GM23338 (cell line): ENCODE measurements around the gene FABP1. TPM values are rescaled to one million over a fixed set of nuclear protein-coding genes. Genes with fewer than 3 reads are reported as not detected.

Experiments used
- ATAC-seq: fragments of 200-7000 bp; cut with Tn5 transposase; 3 replicates; pipeline ENCODE4 v1.9.1; 2020
- DNase-seq: peaks from one replicate; pipeline ENCODE4 v3.0.0-alpha.2; 2015; ENCODE audit warnings: low spot score
- H2AFZ ChIP-seq: fragments of 200-600 bp; sonication (generic); 2 replicates; pipeline ENCODE4 v1.8.0; 2016; ENCODE audit warnings: antibody characterized with exemption, mild to moderate bottlenecking, moderate library complexity
- H3F3A ChIP-seq: fragments of 200-600 bp; sonication (generic); replicated peaks from 2 replicates; pipeline ENCODE4 v1.8.0; 2017; ENCODE audit warnings: antibody characterized with exemption, mixed run types, low read depth
- H3K27ac ChIP-seq: fragments of 200-600 bp; sonication (generic); 2 replicates; pipeline ENCODE4 v1.6.1; 2016; ENCODE audit warnings: low read depth
- H3K27me3 ChIP-seq: fragments of 200-600 bp; sonication (generic); 2 replicates; pipeline ENCODE4 v1.8.0; 2016; ENCODE audit warnings: mild to moderate bottlenecking, mixed run types, moderate library complexity; ENCODE audit not compliant: insufficient read depth
- H3K36me3 ChIP-seq: fragments of 200-600 bp; sonication (generic); 2 replicates; pipeline ENCODE4 v1.8.0; 2016; ENCODE audit warnings: mild to moderate bottlenecking; ENCODE audit not compliant: insufficient read depth
- H3K4me1 ChIP-seq: fragments of 200-600 bp; sonication (generic); 2 replicates; pipeline ENCODE4 v1.8.0; 2016; ENCODE audit warnings: mild to moderate bottlenecking, moderate library complexity; ENCODE audit not compliant: insufficient read depth
- H3K4me2 ChIP-seq: fragments of 200-600 bp; sonication (generic); 2 replicates; pipeline ENCODE4 v1.7.1; 2017; ENCODE audit warnings: mixed run types
- H3K4me3 ChIP-seq: fragments of 200-600 bp; sonication (generic); 2 replicates; pipeline ENCODE4 v1.6.1; 2016; ENCODE audit warnings: mixed run types
- H3K79me2 ChIP-seq: fragments of 200-600 bp; sonication (generic); replicated peaks from 2 replicates; pipeline ENCODE4 v1.8.0; 2017; ENCODE audit warnings: mild to moderate bottlenecking; ENCODE audit not compliant: insufficient read depth
- H3K9me2 ChIP-seq: fragments of 200-600 bp; sonication (generic); 2 replicates; pipeline ENCODE4 v1.8.0; 2017; ENCODE audit not compliant: insufficient read depth
- H4K20me1 ChIP-seq: fragments of 200-600 bp; sonication (generic); replicated peaks from 2 replicates; pipeline ENCODE4 v1.8.0; 2017; ENCODE audit warnings: mild to moderate bottlenecking; ENCODE audit not compliant: insufficient read depth
- H3K27ac Mint-ChIP-seq: 2 replicates; pipeline ENCODE4 v1.8.0; 2020; ENCODE audit warnings: inconsistent platforms, mild to moderate bottlenecking, moderate library complexity, mixed read lengths
- H3K27me3 Mint-ChIP-seq: 3 replicates; pipeline ENCODE4 v1.8.0; 2022; ENCODE audit warnings: low read depth, mild to moderate bottlenecking, moderate library complexity, mixed read lengths, inconsistent platforms; ENCODE audit not compliant: insufficient read depth, poor library complexity
- H3K36me3 Mint-ChIP-seq: 3 replicates; pipeline ENCODE4 v1.8.0; 2021; ENCODE audit warnings: low read depth, mild to moderate bottlenecking, inconsistent platforms, moderate library complexity, mixed read lengths
- H3K4me1 Mint-ChIP-seq: 3 replicates; pipeline ENCODE4 v1.8.0; 2020; ENCODE audit warnings: mild to moderate bottlenecking, inconsistent platforms, mixed read lengths
- H3K4me3 Mint-ChIP-seq: 3 replicates; pipeline ENCODE4 v1.8.0; 2021; ENCODE audit warnings: moderate library complexity, mild to moderate bottlenecking, inconsistent platforms, mixed read lengths
- H3K9me3 Mint-ChIP-seq: 3 replicates; pipeline ENCODE4 v1.8.0; 2020; ENCODE audit warnings: moderate library complexity, mild to moderate bottlenecking, inconsistent platforms, mixed read lengths
- CREB1 ChIP-seq: fragments of 250-450 bp; sonication (Bioruptor Pico); IDR thresholded peaks from 2 replicates; pipeline ENCODE4 v1.5.0; 2020; ENCODE audit warnings: low read depth, mild to moderate bottlenecking, moderate library complexity
- CTCF ChIP-seq, 2 experiments: fragments of 200-600 bp in 1 of 2; sonication (generic) in 1 of 2; conservative IDR thresholded peaks; 2 replicates each; pipeline versions ENCODE4 v1.5.1 to v1.6.1; 2016 to 2017; ENCODE audit warnings: antibody characterized with exemption in 2 of 2, low read depth in 2 of 2, mild to moderate bottlenecking in 2 of 2, moderate library complexity in 1 of 2
- ETS1 ChIP-seq: IDR thresholded peaks from 2 replicates; pipeline ENCODE4 v1.6.1; 2016; ENCODE audit warnings: antibody characterized with exemption
- EZH2 ChIP-seq: fragments of 200-600 bp; sonication (generic); IDR thresholded peaks from one replicate; pipeline ENCODE4 v1.8.0; 2017; ENCODE audit warnings: antibody characterized with exemption, mild to moderate bottlenecking, low read depth; ENCODE audit not compliant: unreplicated experiment
- EZH2phosphoT487 ChIP-seq: fragments of 200-600 bp; sonication (generic); IDR thresholded peaks from one replicate; pipeline ENCODE4 v1.8.1; 2018; ENCODE audit warnings: antibody characterized with exemption; ENCODE audit not compliant: unreplicated experiment
- JUNB ChIP-seq: IDR thresholded peaks from one replicate; pipeline ENCODE4 v1.6.1; 2016; ENCODE audit warnings: antibody characterized with exemption; ENCODE audit not compliant: unreplicated experiment
- NANOG ChIP-seq: IDR thresholded peaks from 2 replicates; pipeline ENCODE4 v1.6.1; 2016; ENCODE audit warnings: antibody characterized with exemption, borderline replicate concordance
- POLR2AphosphoS5 ChIP-seq: IDR thresholded peaks from 2 replicates; pipeline ENCODE4 v1.6.1; 2016; ENCODE audit warnings: antibody characterized with exemption, low read depth
- REST ChIP-seq: IDR thresholded peaks from one replicate; pipeline ENCODE4 v1.6.1; 2018; ENCODE audit warnings: antibody characterized with exemption; ENCODE audit not compliant: unreplicated experiment
- STAT1 ChIP-seq: IDR thresholded peaks from one replicate; pipeline ENCODE4 v1.6.1; 2016; ENCODE audit warnings: antibody characterized with exemption; ENCODE audit not compliant: unreplicated experiment
- ZNF114 ChIP-seq: fragments of 250-450 bp; sonication (Bioruptor Pico); IDR thresholded peaks from 2 replicates; pipeline ENCODE4 v1.5.0; 2020; ENCODE audit warnings: mild to moderate bottlenecking, moderate library complexity
- ZNF331 ChIP-seq: fragments of 250-450 bp; sonication (Bioruptor Pico); IDR thresholded peaks from 2 replicates; pipeline ENCODE4 v1.5.0; 2020; ENCODE audit warnings: low read depth, mild to moderate bottlenecking, moderate library complexity
- polyA plus RNA-seq: library from polyadenylated mRNA; unstranded; fragments of >200 nt; fragmentation: Nextera tagmentation; extraction: Ambion mirVana; gene quantifications from 2 replicates; pipeline ENCODE4 v1.2.1, GENCODE V29; 2016
- total RNA-seq: library from RNA; depleted of rRNA; stranded (reverse); fragments of >200 nt; shearing (Covaris generic); gene quantifications from 2 replicates; pipeline ENCODE4 v1.2.3, GENCODE V29; 2014
- TF ChIP-seq, protein P1 (sequence below): fragments of 250-450 bp; sonication (Bioruptor Pico); IDR thresholded peaks from 2 replicates; pipeline ENCODE4 v1.5.0; 2020; ENCODE audit warnings: mild to moderate bottlenecking, moderate library complexity

The FABP1 gene
- total and polyA plus RNA-seq, 2 experiments from 2014 or later: not detected

DNA sequence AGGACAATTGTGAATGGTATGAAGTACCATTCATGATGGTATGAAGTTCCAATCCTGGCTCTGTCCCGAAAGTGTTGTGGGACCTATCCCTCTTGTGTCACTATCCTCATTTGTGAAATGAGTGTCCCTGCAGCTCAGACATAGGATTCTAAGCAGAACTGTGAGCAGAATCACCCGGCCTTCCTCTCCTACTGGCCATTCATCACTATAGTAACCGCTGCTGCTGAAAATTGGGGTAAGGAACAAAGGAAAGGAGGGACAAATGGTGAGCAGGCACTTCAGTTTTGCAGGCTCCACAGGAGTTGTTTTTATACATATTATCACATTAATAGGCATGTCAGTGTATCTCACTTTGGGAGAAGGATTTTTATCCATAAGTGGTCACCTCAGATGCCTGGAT lies 32.8 kb downstream of the FABP1 start:
- Histone ChIP-seq H3K4me2 (no peak overlapping the region), H3K27me3 (no peaks in the 10 kb centered on the region), H3K36me3 (no peaks in the 10 kb centered on the region), H3K9me2 (no peaks in the 10 kb centered on the region), H3F3A (no peaks in the 10 kb centered on the region), H3K4me1 (peaks cover under 1% of the 10 kb centered on the region), H4K20me1 (no peaks in the 10 kb centered on the region), H3K4me3 (no peak overlapping the region), H3K79me2 (no peaks in the 10 kb centered on the region), H3K27ac (no peak overlapping the region), H2AFZ (no peak overlapping the region)
- peaks cover 24% of the 10 kb centered on the region for H3K4me1 Mint-ChIP-seq
- DNase-seq (no peak), ATAC-seq (no peak)
- no peak overlapping the region for H3K4me3 Mint-ChIP-seq
- TF ChIP-seq JUNB: no peak
- TF ChIP-seq NANOG: no peak
- TF ChIP-seq EZH2: no peak
- no peak for TF ChIP-seq ETS1
- TF ChIP-seq ZNF331 (CRISPR knock-in tag): no peak
- TF ChIP-seq CTCF (conservative IDR thresholded peaks at IDR 0.05; ENCODE audit: low read depth in 2 of 2): no peak
- no peak for TF ChIP-seq CREB1 (CRISPR knock-in tag)
- no peak for TF ChIP-seq EZH2phosphoT487
- no peak for TF ChIP-seq POLR2AphosphoS5
- TF ChIP-seq ZNF114 (CRISPR knock-in tag): no peak
- TF ChIP-seq, protein P1, sequence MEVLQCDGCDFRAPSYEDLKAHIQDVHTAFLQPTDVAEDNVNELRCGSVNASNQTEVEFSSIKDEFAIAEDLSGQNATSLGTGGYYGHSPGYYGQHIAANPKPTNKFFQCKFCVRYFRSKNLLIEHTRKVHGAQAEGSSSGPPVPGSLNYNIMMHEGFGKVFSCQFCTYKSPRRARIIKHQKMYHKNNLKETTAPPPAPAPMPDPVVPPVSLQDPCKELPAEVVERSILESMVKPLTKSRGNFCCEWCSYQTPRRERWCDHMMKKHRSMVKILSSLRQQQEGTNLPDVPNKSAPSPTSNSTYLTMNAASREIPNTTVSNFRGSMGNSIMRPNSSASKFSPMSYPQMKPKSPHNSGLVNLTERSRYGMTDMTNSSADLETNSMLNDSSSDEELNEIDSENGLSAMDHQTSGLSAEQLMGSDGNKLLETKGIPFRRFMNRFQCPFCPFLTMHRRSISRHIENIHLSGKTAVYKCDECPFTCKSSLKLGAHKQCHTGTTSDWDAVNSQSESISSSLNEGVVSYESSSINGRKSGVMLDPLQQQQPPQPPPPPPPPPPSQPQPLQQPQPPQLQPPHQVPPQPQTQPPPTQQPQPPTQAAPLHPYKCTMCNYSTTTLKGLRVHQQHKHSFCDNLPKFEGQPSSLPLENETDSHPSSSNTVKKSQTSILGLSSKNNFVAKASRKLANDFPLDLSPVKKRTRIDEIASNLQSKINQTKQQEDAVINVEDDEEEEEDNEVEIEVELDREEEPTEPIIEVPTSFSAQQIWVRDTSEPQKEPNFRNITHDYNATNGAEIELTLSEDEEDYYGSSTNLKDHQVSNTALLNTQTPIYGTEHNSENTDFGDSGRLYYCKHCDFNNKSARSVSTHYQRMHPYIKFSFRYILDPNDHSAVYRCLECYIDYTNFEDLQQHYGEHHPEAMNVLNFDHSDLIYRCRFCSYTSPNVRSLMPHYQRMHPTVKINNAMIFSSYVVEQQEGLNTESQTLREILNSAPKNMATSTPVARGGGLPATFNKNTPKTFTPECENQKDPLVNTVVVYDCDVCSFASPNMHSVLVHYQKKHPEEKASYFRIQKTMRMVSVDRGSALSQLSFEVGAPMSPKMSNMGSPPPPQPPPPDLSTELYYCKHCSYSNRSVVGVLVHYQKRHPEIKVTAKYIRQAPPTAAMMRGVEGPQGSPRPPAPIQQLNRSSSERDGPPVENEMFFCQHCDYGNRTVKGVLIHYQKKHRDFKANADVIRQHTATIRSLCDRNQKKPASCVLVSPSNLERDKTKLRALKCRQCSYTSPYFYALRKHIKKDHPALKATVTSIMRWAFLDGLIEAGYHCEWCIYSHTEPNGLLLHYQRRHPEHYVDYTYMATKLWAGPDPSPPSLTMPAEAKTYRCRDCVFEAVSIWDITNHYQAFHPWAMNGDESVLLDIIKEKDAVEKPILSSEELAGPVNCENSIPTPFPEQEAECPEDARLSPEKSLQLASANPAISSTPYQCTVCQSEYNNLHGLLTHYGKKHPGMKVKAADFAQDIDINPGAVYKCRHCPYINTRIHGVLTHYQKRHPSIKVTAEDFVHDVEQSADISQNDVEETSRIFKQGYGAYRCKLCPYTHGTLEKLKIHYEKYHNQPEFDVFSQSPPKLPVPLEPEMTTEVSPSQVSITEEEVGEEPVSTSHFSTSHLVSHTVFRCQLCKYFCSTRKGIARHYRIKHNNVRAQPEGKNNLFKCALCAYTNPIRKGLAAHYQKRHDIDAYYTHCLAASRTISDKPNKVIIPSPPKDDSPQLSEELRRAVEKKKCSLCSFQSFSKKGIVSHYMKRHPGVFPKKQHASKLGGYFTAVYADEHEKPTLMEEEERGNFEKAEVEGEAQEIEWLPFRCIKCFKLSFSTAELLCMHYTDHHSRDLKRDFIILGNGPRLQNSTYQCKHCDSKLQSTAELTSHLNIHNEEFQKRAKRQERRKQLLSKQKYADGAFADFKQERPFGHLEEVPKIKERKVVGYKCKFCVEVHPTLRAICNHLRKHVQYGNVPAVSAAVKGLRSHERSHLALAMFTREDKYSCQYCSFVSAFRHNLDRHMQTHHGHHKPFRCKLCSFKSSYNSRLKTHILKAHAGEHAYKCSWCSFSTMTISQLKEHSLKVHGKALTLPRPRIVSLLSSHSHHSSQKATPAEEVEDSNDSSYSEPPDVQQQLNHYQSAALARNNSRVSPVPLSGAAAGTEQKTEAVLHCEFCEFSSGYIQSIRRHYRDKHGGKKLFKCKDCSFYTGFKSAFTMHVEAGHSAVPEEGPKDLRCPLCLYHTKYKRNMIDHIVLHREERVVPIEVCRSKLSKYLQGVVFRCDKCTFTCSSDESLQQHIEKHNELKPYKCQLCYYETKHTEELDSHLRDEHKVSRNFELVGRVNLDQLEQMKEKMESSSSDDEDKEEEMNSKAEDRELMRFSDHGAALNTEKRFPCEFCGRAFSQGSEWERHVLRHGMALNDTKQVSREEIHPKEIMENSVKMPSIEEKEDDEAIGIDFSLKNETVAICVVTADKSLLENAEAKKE (CRISPR knock-in tag): no peak
- TF ChIP-seq REST: no peak
- TF ChIP-seq STAT1: no peak
- no peak overlapping the region for H3K27ac Mint-ChIP-seq
- H3K36me3 Mint-ChIP-seq: no peaks in the 10 kb centered on the region
- no peaks in the 10 kb centered on the region for H3K9me3 Mint-ChIP-seq
- peaks cover 2% of the 10 kb centered on the region for H3K27me3 Mint-ChIP-seq
